ENCODE measurements around the gene PIGU.

The PIGU gene

DNA sequence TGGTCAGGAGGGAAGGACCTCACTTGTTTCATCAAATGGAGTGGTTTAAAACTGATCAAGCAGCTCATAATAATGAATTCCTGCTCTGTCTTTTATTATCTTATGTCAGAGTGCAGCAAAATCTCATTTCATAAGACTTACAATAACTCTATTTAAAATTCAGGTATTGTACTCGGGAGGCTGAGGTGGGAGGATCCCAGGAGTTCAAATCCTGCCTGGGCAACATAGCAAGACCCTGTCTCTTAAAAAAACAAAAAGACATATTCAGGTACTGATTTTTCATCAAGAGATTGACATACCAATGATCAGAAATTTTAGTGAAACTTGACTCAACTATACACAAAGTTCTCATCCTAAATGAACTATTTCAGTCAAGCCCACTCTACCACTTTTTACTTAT, 166.3 kb downstream of the PIGU start:
- DNase-seq: no peak
